Esophagus muscularis mucosa (tissue), 4 donors: Measurements from ENCODE around the gene ABHD5. TPM values are rescaled to one million over a fixed set of nuclear protein-coding genes. Genes with fewer than 3 reads are reported as not detected.

Source experiments
- DNase-seq: peaks from one replicate; pipeline ENCODE4 v3.0.0-alpha.2; 2017; ENCODE audit errors: extremely low spot score
- H3K27ac ChIP-seq, 4 donors: fragments of 200-600 bp; sonication (generic); replicated peaks in 1 of 4; 1 replicate in 3 of 4; 2 replicates in 1 of 4; pipeline ENCODE4 v1.5.1; 2016 to 2019; ENCODE audit warnings: mild to moderate bottlenecking in 1 of 4
- H3K27me3 ChIP-seq, 4 donors: fragments of 200-600 bp; sonication (generic); one replicate each; pipeline versions ENCODE4 v1.5.1 to v1.6.0; 2016 to 2019
- H3K36me3 ChIP-seq, 4 donors: fragments of 200-600 bp; sonication (generic); one replicate each; pipeline ENCODE4 v1.5.1; 2016 to 2019
- H3K4me1 ChIP-seq, 4 donors: fragments of 200-600 bp; sonication (generic); one replicate each; pipeline ENCODE4 v1.5.1; 2016 to 2019
- H3K4me3 ChIP-seq, 4 donors: fragments of 200-600 bp; sonication (generic); 1 replicate in 2 of 4; 2 replicates in 2 of 4; pipeline ENCODE4 v1.5.1; 2016 to 2019; ENCODE audit warnings: mild to moderate bottlenecking in 4 of 4, moderate library complexity in 1 of 4
- H3K9me3 ChIP-seq, 4 donors: fragments of 200-600 bp; sonication (generic); 1 replicate in 3 of 4; 2 replicates in 1 of 4; pipeline ENCODE4 v1.5.1; 2016 to 2019
- EP300 ChIP-seq: sonication (generic); formaldehyde crosslinking; IDR thresholded peaks from one replicate; pipeline ENCODE4 v1.6.1; 2017; ENCODE audit warnings: antibody characterized with exemption
- POLR2A ChIP-seq: fragments of 450-650 bp; IDR thresholded peaks from one replicate; pipeline ENCODE4 v1.6.1; 2017; ENCODE audit warnings: antibody characterized with exemption, moderate library complexity, mild to moderate bottlenecking, low read depth
- POLR2AphosphoS5 ChIP-seq, 2 donors: sonication (generic); formaldehyde crosslinking; IDR thresholded peaks; one replicate each; pipeline ENCODE4 v1.6.1; 2017; ENCODE audit warnings: antibody characterized with exemption in 2 of 2
- WGBS: methylation state at CpG from one replicate; pipeline ENCODE4 v1.1.5; 2018; 5-methylcytosine and 5-hydroxymethylcytosine counted together
- intact Hi-C: fragments of 100-400 bp; cut with DNase I; formaldehyde crosslinking; loops from one replicate; pipeline ENCODE4 v1.15.1; 2023
- total RNA-seq, 4 donors: library from RNA; depleted of rRNA; stranded (reverse); fragments of >200 nt; gene quantifications; one replicate each; pipeline versions ENCODE4 v1.1.0 to v1.2.1, GENCODE V29; 2016
- TF ChIP-seq, protein P1 (sequence below), 3 experiments: fragments of 200-600 bp in 2 of 3; fragments of 450-650 bp in 1 of 3; sonication (generic) in 2 of 3; IDR thresholded peaks; one replicate each; pipeline ENCODE4 v1.5.1; 2017 to 2019; ENCODE audit warnings: antibody characterized with exemption in 3 of 3, mild to moderate bottlenecking in 2 of 3, moderate library complexity in 1 of 3

The ABHD5 gene
- total RNA-seq, 4 donors from 2014 or later = 22.3 to 40.3 (median 31.4) TPM

DNA sequence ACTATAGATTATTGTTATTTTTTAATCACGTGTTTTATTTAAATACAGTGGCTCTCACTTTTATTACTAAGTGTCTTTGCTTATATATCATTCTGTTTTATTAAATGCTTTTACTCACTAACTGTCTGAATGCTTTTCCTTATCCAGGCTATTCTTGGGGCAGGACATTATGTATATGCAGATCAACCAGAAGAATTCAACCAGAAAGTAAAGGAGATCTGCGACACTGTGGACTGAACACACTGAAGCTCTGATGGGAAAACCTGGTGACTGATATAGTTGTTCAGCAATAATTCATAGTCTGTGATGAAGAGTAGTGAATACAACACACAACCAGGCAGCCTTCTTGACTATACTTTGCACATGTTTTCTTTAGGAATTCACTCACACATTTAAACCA, 27.6 kb downstream of the ABHD5 start:
- Histone ChIP-seq H3K4me3 (no peak overlapping the region), H3K9me3 (no peaks in the 10 kb centered on the region), H3K27me3 (no peaks in the 10 kb centered on the region), H3K27ac (no peak overlapping the region), H3K36me3 (peaks cover 11 to 64% (median 52%) of the 10 kb centered on the region in 4 donors), H3K4me1 (peaks cover 0 to 29% (median 5%) of the 10 kb centered on the region in 4 donors)
- TF ChIP-seq, protein P1, sequence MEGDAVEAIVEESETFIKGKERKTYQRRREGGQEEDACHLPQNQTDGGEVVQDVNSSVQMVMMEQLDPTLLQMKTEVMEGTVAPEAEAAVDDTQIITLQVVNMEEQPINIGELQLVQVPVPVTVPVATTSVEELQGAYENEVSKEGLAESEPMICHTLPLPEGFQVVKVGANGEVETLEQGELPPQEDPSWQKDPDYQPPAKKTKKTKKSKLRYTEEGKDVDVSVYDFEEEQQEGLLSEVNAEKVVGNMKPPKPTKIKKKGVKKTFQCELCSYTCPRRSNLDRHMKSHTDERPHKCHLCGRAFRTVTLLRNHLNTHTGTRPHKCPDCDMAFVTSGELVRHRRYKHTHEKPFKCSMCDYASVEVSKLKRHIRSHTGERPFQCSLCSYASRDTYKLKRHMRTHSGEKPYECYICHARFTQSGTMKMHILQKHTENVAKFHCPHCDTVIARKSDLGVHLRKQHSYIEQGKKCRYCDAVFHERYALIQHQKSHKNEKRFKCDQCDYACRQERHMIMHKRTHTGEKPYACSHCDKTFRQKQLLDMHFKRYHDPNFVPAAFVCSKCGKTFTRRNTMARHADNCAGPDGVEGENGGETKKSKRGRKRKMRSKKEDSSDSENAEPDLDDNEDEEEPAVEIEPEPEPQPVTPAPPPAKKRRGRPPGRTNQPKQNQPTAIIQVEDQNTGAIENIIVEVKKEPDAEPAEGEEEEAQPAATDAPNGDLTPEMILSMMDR (IDR thresholded peaks at IDR 0.05) = no peak
- TF ChIP-seq POLR2AphosphoS5 (IDR thresholded peaks at IDR 0.05) (no peak), POLR2A (no peak), EP300 (no peak)
- DNase-seq = no peak
- WGBS = 95% methylated on average over 2 of the region's 2 CpGs
- intact Hi-C loops = no loop called here

DNA sequence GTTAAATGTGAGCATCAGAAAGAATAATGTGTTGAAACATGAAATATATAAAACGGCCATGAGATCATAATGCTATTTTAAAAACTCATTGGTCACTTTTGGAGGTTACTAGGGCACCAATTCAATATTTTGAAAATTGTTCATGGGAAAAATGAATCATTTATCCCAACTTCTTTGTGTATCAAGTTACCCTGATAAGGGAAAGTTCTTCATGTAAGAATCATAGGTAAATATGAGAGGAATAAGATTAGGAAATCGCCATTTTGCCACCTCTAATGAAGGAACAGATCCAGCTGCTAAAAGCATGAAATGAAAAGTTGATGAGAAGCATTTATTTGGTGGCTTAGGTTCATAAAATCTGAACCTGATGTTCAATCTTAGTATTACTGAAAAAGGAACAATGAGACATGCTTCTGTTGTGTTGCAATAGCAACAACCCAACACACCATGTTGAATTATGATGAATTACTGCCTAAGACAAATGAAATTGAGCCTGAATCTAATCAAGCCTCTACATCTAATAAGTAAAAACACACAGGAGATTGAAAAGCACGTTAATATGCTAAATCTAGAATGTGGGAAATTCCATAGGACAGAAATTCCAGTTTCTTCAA, 32.5 kb downstream of the ABHD5 start:
- TF ChIP-seq, protein P1 (IDR thresholded peaks at IDR 0.05) = no peak
- TF ChIP-seq POLR2AphosphoS5 (IDR thresholded peaks at IDR 0.05) (peak in 1 of 2 donors; percentile 21), POLR2A (no peak), EP300 (no peak)
- intact Hi-C loops = no loop called here
- WGBS = 41% methylated on average over 3 of the region's 3 CpGs

DNA sequence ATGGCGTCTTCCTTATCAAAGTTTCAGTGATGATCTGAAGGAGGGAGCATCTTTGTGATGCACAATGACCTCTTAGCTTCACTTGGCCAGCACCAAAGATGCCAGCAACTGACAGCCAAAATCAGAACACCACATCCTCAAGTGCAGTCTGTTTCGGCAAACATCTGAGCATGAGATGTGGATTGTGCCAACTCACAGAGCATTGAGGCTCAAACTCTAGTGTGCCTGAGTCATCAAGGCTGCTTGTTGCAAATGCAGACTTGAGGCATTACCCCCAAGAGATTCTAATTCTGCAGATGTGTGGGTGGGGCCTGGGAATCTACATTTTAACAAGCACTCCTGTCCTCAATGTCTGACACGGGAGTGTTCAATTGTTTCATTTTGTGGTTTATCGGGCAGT, 35.8 kb downstream of the ABHD5 start:
- TF ChIP-seq POLR2A (no peak), POLR2AphosphoS5 (IDR thresholded peaks at IDR 0.05) (no peak), EP300 (no peak)
- TF ChIP-seq, protein P1 (IDR thresholded peaks at IDR 0.05) = no peak
- no peaks in the 10 kb centered on the region for H3K27me3 ChIP-seq
- no peak overlapping the region for H3K27ac ChIP-seq
- WGBS = 83% methylated on average over 4 of the region's 4 CpGs
- H3K9me3 ChIP-seq = no peaks in the 10 kb centered on the region
- no peak for DNase-seq
- peaks cover 0 to 14% (median 2%) of the 10 kb centered on the region in 4 donors for H3K4me1 ChIP-seq
- H3K36me3 ChIP-seq = peaks cover 0 to 16% (median 4%) of the 10 kb centered on the region in 4 donors
- intact Hi-C loops = no loop called here
- H3K4me3 ChIP-seq = no peak overlapping the region

More for the DNA sequence above, 32.5 kb downstream of the ABHD5 start:
- H3K4me1 ChIP-seq = peaks cover 0 to 31% (median 5%) of the 10 kb centered on the region in 4 donors
- no peak for DNase-seq
- H3K27ac ChIP-seq = no peak overlapping the region
- H3K9me3 ChIP-seq = no peaks in the 10 kb centered on the region
- H3K27me3 ChIP-seq = no peaks in the 10 kb centered on the region
- H3K36me3 ChIP-seq = peaks cover 0 to 28% (median 15%) of the 10 kb centered on the region in 4 donors
- H3K4me3 ChIP-seq = no peak overlapping the region

DNA sequence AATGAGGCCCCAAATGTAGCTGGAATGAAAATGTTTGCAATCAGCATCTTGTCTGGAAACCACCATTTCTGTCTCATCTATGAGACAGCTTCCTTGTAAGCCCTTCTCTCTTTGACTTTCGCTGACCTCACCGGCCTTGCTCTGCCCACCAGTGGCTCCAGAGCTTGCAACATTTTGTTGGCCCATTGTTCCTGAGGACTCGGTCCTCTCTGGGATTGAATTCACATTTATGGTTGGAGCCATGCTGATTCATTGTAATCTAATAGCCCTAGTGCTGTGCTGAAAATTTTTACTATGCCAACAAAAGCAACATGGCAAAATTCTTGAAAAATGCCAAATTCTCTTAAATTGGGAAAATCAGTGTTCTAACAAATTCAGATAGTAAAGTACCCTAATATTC, 37.2 kb downstream of the ABHD5 start:
- TF ChIP-seq EP300 (no peak), POLR2AphosphoS5 (IDR thresholded peaks at IDR 0.05) (no peak), POLR2A (no peak)
- TF ChIP-seq, protein P1 (IDR thresholded peaks at IDR 0.05) = no peak
- Histone ChIP-seq H3K9me3 (no peaks in the 10 kb centered on the region), H3K4me3 (no peak overlapping the region), H3K27ac (no peak overlapping the region), H3K36me3 (peaks cover 0 to 16% (median 4%) of the 10 kb centered on the region in 4 donors), H3K4me1 (peaks cover 0 to 9% (median under 1%) of the 10 kb centered on the region in 4 donors), H3K27me3 (no peaks in the 10 kb centered on the region)
- 100% methylated on average over 3 of the region's 3 CpGs for WGBS
- intact Hi-C loops = no loop called here
- DNase-seq = no peak

DNA sequence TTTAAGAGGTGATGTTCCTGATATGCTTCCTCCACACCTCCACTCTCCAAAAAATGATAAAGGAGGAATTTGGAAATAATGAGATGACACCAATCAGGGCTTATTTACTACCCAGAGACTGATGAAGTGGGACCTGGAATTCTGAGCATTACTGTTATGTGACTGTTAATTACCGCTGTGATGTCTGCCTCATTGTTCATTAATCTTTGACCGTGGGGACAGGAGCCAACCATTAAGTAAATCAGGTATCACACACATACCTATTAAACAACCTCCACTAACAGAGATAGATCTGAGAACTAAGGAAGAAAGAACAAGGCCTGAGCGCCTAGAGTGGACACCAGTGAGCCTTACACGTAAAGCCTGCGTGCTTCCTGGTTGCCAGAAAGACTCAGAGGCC, 37.7 kb downstream of the ABHD5 start:
- TF ChIP-seq POLR2A (no peak), POLR2AphosphoS5 (IDR thresholded peaks at IDR 0.05) (no peak), EP300 (no peak)
- TF ChIP-seq, protein P1 (IDR thresholded peaks at IDR 0.05) = no peak
- 70% methylated on average over 5 of the region's 5 CpGs for WGBS
- H3K27me3 ChIP-seq = no peaks in the 10 kb centered on the region
- no peak overlapping the region for H3K27ac ChIP-seq
- H3K4me1 ChIP-seq = peaks cover 2 to 9% (median 3%) of the 10 kb centered on the region in 4 donors
- no peak for DNase-seq
- intact Hi-C loops = no loop called here
- peaks cover 0 to 16% (median 4%) of the 10 kb centered on the region in 4 donors for H3K36me3 ChIP-seq
- no peak overlapping the region for H3K4me3 ChIP-seq
- H3K9me3 ChIP-seq = no peaks in the 10 kb centered on the region
